HepG2 (cell line): Measurements from ENCODE around the gene LENEP. TPM values are rescaled to one million over a fixed set of nuclear protein-coding genes. Genes with fewer than 3 reads are reported as not detected.

Experiments used
- AHDC1 ChIP-seq: sonication (generic); formaldehyde crosslinking; IDR thresholded peaks from 2 replicates; pipeline ENCODE4 v1.5.1; 2020; ENCODE audit warnings: mild to moderate bottlenecking, missing genetic modification reagents, borderline replicate concordance
- DPF2 ChIP-seq: sonication (generic); formaldehyde crosslinking; IDR thresholded peaks from 2 replicates; pipeline ENCODE4 v1.4.0; 2020; ENCODE audit warnings: mild to moderate bottlenecking, low read depth, missing genetic modification reagents, borderline replicate concordance
- DRAP1 ChIP-seq: IDR thresholded peaks from 2 replicates; pipeline ENCODE4 v1.6.1; 2016; ENCODE audit warnings: missing genetic modification reagents, missing compliant biosample characterization
- HINFP ChIP-seq: sonication (generic); formaldehyde crosslinking; IDR thresholded peaks from 2 replicates; pipeline ENCODE4 v1.4.0; 2020; ENCODE audit warnings: low read depth, mild to moderate bottlenecking, missing genetic modification reagents
- HOMEZ ChIP-seq: IDR thresholded peaks from 2 replicates; pipeline ENCODE4 v1.6.1; 2016; ENCODE audit warnings: low read depth
- MEIS2 ChIP-seq: sonication (generic); formaldehyde crosslinking; IDR thresholded peaks from 2 replicates; pipeline ENCODE4 v1.9.0; 2021; ENCODE audit warnings: mild to moderate bottlenecking, missing genetic modification reagents
- NR3C1 ChIP-seq: sonication (generic); formaldehyde crosslinking; IDR thresholded peaks from 2 replicates; pipeline ENCODE4 v1.4.0; 2020; ENCODE audit warnings: missing genetic modification reagents
- PHF5A ChIP-seq: IDR thresholded peaks from one replicate; pipeline ENCODE4 v1.6.1; 2018; ENCODE audit warnings: low read depth, missing genetic modification reagents; ENCODE audit not compliant: unreplicated experiment
- REXO4 ChIP-seq: sonication (generic); formaldehyde crosslinking; IDR thresholded peaks from 2 replicates; pipeline ENCODE4 v1.8.0; 2022; ENCODE audit warnings: missing genetic modification reagents, mild to moderate bottlenecking, borderline replicate concordance
- RFX3 ChIP-seq: IDR thresholded peaks from 2 replicates; pipeline ENCODE4 v1.6.1; 2016; ENCODE audit warnings: missing biosample characterization, missing genetic modification reagents
- TOPORS ChIP-seq: sonication (generic); formaldehyde crosslinking; IDR thresholded peaks from 2 replicates; pipeline ENCODE4 v1.8.0; 2023; ENCODE audit warnings: mild to moderate bottlenecking, missing genetic modification reagents
- ZBTB33 ChIP-seq: sonication (generic); formaldehyde crosslinking; IDR thresholded peaks from 2 replicates; pipeline ENCODE4 v1.4.0; 2020; ENCODE audit warnings: missing genetic modification reagents
- ZEB1 ChIP-seq: IDR thresholded peaks from 2 replicates; pipeline ENCODE4 v1.6.1; 2012; ENCODE audit warnings: mild to moderate bottlenecking, low read depth, inconsistent platforms; ENCODE audit not compliant: insufficient replicate concordance
- ZFP62 ChIP-seq: sonication (generic); formaldehyde crosslinking; IDR thresholded peaks from 2 replicates; pipeline ENCODE4 v1.4.0; 2020; ENCODE audit warnings: missing genetic modification reagents
- ZNF253 ChIP-seq: sonication (generic); formaldehyde crosslinking; IDR thresholded peaks from 2 replicates; pipeline ENCODE4 v1.8.0; 2022; ENCODE audit warnings: mild to moderate bottlenecking, missing genetic modification reagents, borderline replicate concordance
- ZNF34 ChIP-seq: sonication (generic); formaldehyde crosslinking; IDR thresholded peaks from 2 replicates; pipeline ENCODE4 v1.4.0; 2020; ENCODE audit warnings: mild to moderate bottlenecking, missing genetic modification reagents, borderline replicate concordance
- ZNF619 ChIP-seq: sonication (generic); formaldehyde crosslinking; IDR thresholded peaks from 2 replicates; pipeline ENCODE4 v1.4.0; 2020; ENCODE audit warnings: mild to moderate bottlenecking, missing genetic modification reagents
- polyA plus RNA-seq, 8 experiments: library from polyadenylated mRNA; depleted of rRNA in 3 of 8; stranded (reverse) in 7 of 8; unstranded in 1 of 8; fragments of >200 nt; fragmentation: Illumina TruSeq in 4 of 8; extraction: Trizol in 4 of 8; gene quantifications; 2 replicates each; pipeline versions ENCODE4 v1.2.1 to v1.2.3, GENCODE V29; 2011 to 2016; ENCODE audit warnings: low read depth in 4 of 8, missing spikeins in 1 of 8, mixed read lengths in 1 of 8; ENCODE audit not compliant: insufficient read depth in 1 of 8
- total RNA-seq, 5 experiments: library from RNA; depleted of rRNA; stranded (reverse); fragments of >200 nt; fragmentation: Illumina TruSeq; extraction: Trizol; gene quantifications; 2 replicates each; pipeline ENCODE4 v1.2.3, GENCODE V29; 2016; ENCODE audit warnings: low read depth in 1 of 5

Gene LENEP
- total and polyA plus RNA-seq, 2 of the 13 experiments (the other 11 are each of a cell fraction or from before 2014, with no cell fraction given) = 0.29 TPM; not detected in 1

GRCh38 chr1:155017041-155017945, 23.9 kb downstream of the LENEP start (continued):
- TF ChIP-seq TOPORS (CRISPR knock-in tag) (peak; percentile 38; the same call in 1 of the 2 replicates), ZNF253 (CRISPR knock-in tag) (no peak), DPF2 (CRISPR knock-in tag) (no peak), ZNF619 (0 out of 2 replicates have a peak, but pooled peaks have one; percentile 42), ZNF34 (CRISPR knock-in tag) (peak; percentile 70; the same call in 1 of the 2 replicates), PHF5A (CRISPR knock-in tag) (peak; percentile 90), NR3C1 (no peak), RFX3 (CRISPR knock-in tag) (no peak), HOMEZ (CRISPR knock-in tag) (no peak), ZBTB33 (CRISPR knock-in tag) (peak; percentile 92), HINFP (no peak; the same call in 1 of the 2 replicates), MEIS2 (CRISPR knock-in tag) (peak; percentile 74; the same call in 1 of the 2 replicates), DRAP1 (CRISPR knock-in tag) (peak; percentile 78), ZEB1 (peak; percentile 85), ZFP62 (CRISPR knock-in tag) (no peak), REXO4 (no peak), AHDC1 (CRISPR knock-in tag) (0 out of 2 replicates have a peak, but pooled peaks have one; percentile 36)
